Kasumi-1 (cell line): ENCODE data around the gene NFYC.
A peak's percentile ranks its signal among the peaks of the same experiment; 100 is the strongest.

ENCODE experiments used
- DNase-seq, 2 experiments: peaks; one replicate each; lab custom pipeline; 2025; lab: John Stamatoyannopoulos, UW

Gene NFYC

GRCh38 chr1:40738831-40739230 lies 47.3 kb downstream of the NFYC start:
- DNase-seq: no peak

- DNase-seq: no peak
Measured at GRCh38 chr1:40739455-40740008, 48.0 kb downstream of the NFYC start.

DNA sequence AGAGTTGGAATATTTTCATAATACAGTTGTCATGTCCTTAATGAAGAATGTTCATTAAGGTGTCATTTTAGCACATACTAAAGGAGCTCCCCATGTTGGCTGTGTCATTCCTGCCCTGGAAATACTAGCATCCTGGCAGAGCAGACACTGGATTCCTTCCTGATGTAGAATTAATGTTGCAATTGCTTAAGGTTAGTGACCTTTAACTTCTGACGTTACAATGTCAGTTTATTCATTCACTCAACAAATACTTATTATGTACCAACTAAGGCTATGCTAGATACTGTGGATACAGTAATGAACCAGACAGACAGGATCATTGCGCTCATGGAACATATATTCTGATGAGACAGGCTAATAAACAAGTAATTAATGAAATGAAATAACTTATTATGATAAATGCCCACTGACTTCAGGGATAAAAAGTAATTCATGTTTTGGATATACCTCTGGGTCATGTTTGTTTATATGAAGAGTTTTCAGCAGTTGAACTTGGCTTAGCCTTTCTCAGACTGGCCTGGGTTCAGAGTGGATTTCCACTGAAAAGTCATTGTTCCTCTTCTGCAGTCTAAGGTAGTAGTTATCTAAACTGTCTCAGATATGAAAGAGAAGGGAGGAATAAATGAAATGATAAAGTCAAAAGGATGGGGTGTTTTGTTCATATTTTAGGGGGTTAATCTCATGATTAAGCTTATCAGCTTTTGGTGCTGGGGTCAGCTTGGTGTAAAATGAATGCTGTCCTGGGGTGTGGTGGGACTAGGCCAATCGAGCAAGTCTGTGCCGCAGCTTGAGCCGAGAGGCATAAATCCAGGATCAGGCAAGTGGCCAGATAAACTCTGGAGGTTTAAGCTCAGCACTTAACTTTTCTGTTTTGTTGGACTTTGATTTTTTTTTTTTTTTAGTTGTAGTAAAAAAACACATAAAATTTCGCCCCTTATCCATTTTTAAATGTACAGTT lies 48.8 kb downstream of the NFYC start:
- DNase-seq: no peak

DNA sequence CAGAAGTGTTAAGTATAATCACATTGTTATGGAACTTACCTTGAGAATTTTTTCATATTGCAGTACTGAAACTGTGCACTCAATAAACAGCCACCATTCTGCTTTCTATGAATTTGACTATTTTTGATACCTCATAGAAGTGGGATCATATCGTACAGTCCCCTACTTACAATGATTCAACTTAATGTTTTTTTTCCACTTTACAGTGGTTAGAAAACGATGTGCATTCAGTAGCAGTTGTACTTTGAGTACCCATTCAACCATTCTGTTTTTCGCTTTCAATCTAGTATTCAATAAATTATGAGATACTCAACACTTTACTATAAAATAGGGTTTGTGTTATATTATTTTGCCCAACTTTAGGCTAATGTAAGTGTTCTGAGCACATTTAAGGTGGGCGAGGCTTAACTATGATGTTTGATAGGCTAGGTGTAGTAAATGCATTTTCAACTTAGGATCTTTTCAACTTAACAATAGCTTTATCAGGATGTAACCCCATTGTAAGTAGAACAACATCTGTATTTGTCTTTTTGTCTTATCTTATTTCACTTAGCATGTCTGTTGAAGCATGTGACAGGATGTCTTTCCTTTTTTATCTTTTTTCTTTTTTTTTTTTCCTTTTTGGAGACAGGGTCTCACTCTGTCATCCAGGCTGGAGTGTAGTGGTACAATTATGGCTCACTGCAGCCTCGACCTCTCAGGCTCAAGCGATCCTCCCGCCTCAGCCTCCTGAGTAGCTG lies 49.7 kb downstream of the NFYC start:
- no peak for DNase-seq

- DNase-seq: peak in 1 of 2 experiments; percentile 26
Measured at GRCh38 chr1:40742363-40743061, 51.0 kb downstream of the NFYC start.

DNA sequence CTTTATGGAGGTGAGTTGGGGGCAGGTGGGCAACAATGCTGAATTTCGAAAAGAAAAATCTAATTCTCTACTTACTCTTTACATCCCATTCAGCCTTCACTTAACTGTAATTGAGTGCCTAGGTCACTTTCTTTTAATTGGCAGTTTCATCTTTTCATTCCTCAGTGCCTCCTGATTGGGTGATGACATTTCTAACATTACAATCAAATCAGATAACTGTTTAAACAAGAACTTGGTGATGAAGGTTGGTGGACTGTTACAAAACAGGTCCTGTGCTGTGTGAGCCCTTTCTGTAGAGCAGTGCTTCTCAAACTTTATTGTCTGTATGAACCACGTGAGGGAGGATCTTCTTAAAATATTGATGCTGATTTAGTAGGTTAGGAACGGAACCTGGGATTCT lies 51.9 kb downstream of the NFYC start:
- no peak for DNase-seq

DNA sequence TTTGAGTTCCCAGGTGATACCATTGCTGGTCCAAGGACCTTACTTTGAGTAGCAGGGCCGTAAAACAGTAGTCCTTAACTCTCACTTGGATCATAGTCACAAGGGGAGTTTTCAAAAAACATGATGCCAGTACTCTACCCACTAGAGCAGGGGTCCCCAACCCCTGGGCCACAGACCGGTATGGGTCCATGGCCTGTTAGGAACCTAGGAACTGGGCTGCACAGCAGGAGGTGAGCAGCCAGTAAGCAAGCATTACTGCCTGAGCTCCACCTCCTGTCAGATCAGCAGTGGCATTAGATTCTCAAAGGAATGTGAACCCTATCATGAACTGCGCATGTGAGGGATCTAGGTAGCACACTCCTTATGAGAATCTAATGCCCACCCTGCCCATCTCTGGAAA lies 52.4 kb downstream of the NFYC start:
- no peak for DNase-seq

- no peak for DNase-seq
Measured at GRCh38 chr1:40745176-40745575, 53.7 kb downstream of the NFYC start.

DNA sequence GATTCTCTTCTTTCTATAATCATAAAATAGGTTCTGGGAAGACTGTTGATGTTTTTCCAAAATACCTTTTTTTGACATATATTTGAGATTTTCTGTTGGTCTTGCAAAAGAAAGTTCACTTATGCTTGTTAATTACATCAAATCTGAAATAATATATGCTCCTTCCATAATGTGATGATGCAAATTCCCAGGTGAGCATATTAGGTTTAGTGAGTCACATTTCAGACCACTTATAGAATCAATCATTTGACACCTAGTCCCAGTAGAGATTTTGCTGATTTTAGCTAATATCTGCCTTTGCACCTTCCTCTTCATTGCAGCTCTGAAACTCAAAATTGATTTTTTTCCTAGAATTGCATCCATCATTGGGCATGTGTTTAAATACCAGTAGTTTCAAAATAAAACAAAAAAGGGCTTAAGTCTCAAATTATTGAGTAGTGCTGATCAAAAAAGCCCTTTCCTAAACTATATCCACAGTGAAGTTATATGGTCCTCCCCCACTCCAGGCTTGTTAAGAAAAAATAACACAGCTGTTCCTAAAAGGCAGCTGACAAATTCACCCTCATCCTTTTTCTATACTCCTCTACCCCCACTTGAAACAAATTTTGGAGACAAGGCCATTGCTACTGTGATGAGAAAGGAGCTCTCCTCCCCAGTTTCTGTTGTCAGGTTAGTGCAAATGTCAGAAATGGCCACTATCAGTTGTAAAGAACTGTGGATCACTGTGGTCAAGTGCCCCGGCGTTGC lies 55.0 kb downstream of the NFYC start:
- no peak for DNase-seq

GRCh38 chr1:40748841-40749718 lies 57.6 kb downstream of the NFYC start:
- no peak for DNase-seq

DNA sequence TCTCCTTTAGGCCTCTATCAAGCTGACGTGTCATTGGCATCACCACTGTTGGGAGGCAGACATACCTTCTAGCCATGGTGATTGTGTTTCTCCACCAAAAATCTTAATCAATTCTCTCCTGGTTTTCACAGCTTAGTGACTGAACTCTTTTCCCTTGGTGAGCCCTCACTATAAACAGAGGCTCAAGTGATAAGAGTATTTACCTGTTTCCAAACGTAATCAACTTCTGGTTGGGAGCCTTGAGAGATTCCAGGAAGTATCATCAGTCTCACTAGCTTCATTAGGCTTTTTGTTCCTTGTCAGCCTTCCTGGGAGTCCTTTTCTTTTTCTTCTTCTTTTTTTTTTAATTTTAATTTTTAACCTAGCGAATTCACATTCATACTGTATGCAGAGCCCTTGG lies 58.3 kb downstream of the NFYC start:
- DNase-seq: no peak

GRCh38 chr1:40750451-40750908 lies 59.0 kb downstream of the NFYC start:
- no peak for DNase-seq

GRCh38 chr1:40751802-40752201 lies 60.3 kb downstream of the NFYC start:
- DNase-seq: no peak

GRCh38 chr1:40753142-40753882 lies 61.8 kb downstream of the NFYC start:
- no peak for DNase-seq

DNA sequence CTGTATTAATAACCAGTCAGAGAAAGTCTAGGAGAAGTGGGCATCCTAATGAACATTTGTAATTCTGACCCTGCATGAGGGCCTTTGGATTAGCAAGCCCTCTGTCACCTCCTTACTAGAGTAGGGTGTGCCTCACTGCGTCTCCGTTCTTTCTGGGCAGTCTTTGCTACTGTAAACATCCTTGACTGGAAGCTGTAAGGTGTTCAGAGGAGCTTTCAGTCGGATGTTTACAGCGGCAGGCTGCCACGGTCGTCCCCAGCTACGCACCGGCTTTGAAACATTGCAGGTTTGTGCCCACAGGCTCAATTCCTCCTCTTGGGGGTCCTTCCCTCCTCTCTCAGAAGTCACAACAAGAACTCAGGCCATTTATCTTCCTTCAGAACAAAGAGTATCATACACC lies 62.7 kb downstream of the NFYC start:
- no peak for DNase-seq

- DNase-seq: peak in 1 of 2 experiments; percentile 5
Measured at GRCh38 chr1:40755067-40755466, 63.6 kb downstream of the NFYC start.

- DNase-seq: no peak
Measured at GRCh38 chr1:40756523-40756922, 65.0 kb downstream of the NFYC start.

- no peak for DNase-seq
Measured at GRCh38 chr1:40757084-40757483, 65.6 kb downstream of the NFYC start.

GRCh38 chr1:40758004-40758403 lies 66.5 kb downstream of the NFYC start:
- DNase-seq: no peak
